GM15510 (cell line): ENCODE data around the gene FADS6.

ENCODE experiments used
- POLR2A ChIP-seq: IDR thresholded peaks from 3 replicates; pipeline ENCODE4 v1.6.1; 2011; ENCODE audit warnings: borderline replicate concordance; ENCODE audit not compliant: insufficient read length; ENCODE audit errors: extremely low read depth

The FADS6 gene, protein sequence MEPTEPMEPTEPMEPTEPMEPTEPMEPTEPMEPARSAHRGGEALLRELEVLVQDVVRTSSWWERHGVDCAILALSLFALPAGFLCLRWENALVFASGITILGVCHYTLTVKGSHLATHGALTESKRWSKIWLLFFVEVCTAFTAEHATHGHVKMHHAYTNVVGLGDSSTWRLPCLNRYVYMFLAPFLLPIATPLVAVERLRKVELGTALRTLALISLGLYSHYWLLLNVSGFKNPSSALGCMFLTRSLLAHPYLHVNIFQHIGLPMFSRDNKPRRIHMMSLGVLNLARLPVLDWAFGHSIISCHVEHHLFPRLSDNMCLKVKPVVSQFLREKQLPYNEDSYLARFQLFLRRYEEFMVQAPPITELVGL

DNA sequence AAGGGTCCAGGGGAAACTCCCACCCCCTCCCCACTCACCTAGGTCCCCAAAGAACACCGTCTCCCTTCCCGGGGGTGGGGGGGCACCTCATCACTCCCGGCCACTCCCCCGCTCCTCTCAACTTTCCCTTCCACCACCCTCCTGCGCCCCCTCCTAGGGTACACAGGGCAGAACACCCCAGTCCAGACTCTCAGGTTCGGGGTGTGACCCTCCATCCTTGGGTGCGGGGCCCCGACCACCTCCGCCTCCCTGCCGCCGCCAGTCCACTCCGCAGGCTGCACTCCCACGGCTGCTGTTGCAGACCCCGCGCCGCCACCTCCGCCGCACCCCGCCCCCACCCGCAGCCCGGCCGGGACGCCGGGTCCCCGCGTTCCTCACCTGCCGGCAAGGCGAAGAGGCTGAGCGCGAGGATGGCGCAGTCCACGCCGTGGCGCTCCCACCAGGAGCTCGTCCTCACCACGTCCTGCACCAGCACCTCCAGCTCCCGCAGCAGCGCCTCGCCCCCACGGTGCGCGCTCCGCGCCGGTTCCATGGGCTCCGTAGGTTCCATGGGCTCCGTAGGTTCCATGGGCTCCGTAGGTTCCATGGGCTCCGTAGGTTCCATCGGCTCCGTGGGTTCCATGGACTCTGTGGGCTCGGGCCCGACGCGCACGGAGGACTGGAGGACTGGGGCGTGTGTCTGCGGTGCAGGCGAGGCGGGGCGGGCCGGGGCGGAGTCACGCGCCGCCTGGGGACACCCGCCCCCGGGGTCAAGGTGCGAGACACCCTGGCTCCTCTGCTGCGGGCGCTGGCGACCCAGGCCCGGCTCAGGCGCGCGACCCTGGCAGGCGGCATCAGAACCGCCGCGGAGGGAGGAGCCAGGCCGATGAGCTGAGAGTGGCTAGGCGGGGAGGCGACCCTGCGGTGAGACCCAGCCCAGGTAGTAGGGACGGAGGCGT is at the start of gene FADS6:
Gene FADS6, minus strand, starts transcription at position 660 of the 938 bp plus-strand sequence. Its CDS starts 38 bp downstream, at position 622.
- no peak for TF ChIP-seq POLR2A

DNA sequence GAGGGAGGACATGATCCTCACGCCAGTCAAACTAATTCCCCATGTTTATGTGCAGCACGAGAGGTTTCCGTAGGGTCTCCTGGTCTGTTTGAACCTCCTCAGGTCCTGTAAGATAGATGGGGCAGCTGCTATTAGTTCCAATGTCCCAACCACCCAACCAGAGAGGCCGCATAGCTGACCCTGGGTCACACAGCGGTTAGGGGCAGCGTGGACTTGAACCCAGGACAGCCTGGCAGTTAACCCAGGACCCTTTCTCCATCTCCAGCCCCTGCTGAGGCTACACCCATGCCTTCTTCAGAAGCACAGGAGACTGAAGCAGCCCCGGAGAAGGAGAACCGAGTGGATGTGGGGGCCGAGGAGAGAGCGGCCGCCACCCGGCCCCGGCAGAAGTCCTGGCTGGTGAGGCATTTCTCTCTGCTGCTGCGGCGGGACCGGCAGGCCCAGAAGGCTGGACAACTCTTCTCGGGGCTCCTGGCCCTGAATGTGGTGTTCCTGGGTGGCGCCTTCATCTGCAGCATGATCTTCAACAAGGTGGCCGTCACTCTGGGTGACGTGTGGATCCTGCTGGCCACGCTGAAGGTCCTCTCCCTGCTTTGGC is 47.8 kb upstream of the FADS6 start:
- TF ChIP-seq POLR2A, result no peak

DNA sequence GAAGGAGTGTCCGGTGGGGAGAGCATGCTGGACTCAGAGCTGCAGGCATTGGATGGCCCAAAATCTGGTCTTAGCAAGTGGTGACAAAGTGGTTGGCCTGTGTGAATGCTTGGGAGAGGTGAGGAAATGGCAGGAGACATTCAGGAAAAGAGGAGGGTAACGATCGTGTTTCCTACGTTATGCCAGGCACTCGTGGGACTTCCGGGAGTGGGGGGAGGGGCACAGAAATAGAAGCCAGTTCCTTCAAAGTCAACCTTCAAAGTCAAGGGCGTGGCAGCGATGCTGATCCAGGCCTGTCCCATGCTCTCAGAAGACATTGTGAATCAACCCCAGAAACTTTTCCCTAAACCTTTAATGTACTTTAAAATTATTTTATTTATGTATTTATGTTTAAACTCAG is 46.1 kb upstream of the FADS6 start:
- no peak for TF ChIP-seq POLR2A

DNA sequence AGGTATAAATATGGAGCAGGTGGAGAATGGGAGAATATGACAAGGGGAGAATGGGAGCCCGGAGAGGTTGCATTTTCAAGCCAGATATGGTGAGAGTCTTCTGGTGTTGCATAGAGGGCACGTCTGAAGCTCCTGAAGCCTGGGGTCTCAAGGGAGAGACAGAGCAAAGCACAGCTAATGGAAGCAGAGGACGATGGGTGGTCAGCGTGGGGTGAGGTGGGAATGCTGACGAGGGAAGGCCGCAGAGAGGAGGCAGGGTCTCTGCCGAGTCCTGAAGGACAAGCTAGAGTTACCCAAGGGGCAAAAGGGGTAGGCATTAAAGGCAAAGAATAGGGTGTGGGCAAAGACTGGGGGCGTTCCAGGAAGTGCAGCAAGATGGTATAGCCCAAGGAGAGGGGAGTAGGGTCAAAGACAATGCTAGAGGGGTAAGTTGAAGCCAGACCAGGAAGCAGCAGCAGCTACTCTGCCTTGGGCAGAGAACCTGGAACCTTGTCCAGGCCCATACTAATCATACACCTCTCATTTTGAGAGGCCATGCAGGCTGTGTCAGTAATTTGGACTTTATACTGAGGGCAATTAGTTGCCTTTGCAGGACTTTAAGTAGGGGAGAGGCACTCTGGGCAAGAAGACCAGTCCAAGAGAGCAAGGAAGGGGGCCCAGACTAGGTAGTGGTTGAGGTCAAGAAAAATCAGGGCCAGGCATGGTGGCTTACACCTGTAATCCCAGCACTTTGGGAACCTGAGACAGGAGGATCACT is 44.9 kb upstream of the FADS6 start:
- no peak for TF ChIP-seq POLR2A

DNA sequence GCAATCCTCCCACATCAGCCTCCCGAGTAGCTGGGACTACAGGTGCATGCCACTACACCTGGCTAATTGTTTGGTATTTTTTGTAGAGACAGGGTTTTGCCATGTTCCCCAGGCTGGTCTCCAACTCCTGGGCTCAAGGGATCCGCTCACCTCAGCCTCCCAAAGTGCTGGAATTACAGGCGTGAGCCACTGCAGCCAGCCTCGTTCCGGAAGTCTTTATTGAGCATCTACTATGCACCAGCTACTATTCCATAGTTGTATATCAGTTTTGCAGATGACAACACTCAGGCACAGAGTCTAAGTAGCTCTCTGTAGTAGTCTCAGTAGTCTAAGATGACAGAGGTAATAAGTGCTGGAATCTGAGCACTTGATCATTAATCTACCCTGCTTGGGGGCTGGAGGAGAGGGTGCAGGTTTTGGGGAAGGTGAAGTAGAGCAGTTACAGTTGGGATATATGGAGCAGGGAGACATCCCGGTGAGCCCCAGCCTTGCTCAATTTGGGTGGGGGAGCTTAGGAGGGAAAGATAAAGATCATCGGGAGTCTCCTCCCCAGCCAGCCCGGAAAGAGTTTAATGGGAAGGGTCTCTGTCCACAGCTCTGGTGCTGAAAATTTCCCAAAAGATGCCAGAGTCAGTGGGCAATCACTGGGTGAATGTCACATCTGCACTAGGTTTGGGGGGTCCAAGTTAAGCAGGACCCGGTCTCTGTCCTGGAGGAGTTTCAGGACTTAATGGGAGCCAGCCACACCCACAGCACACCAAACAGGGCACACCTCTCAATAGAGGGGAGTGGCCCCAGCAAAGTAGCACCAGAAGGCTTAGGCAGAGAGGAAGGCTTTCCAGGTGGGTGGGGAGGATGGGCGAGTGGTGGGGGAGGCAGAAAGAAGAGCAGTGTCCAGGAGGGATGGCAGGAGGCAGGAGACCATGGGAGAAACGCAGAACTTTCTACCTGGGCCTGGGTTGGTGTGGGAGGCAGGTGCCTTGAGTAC is 43.9 kb upstream of the FADS6 start:
- TF ChIP-seq POLR2A, result no peak

DNA sequence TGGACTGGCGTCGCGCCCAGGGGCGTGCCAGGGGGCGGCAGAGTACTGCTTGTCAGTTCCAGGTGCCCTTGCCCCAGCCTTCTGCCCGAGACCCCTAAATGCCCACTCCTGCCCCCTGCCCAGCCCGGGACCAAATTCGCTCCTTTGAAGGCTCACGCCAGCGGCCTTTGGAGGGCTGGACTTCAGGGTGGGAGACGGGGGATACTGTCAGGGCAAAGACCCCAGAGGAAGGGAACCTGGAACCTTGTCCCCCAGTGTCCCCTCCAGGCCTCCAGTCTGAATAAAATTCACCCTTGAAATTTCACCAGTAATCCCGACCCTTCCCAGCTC is 43.0 kb upstream of the FADS6 start:
- TF ChIP-seq POLR2A, result no peak

DNA sequence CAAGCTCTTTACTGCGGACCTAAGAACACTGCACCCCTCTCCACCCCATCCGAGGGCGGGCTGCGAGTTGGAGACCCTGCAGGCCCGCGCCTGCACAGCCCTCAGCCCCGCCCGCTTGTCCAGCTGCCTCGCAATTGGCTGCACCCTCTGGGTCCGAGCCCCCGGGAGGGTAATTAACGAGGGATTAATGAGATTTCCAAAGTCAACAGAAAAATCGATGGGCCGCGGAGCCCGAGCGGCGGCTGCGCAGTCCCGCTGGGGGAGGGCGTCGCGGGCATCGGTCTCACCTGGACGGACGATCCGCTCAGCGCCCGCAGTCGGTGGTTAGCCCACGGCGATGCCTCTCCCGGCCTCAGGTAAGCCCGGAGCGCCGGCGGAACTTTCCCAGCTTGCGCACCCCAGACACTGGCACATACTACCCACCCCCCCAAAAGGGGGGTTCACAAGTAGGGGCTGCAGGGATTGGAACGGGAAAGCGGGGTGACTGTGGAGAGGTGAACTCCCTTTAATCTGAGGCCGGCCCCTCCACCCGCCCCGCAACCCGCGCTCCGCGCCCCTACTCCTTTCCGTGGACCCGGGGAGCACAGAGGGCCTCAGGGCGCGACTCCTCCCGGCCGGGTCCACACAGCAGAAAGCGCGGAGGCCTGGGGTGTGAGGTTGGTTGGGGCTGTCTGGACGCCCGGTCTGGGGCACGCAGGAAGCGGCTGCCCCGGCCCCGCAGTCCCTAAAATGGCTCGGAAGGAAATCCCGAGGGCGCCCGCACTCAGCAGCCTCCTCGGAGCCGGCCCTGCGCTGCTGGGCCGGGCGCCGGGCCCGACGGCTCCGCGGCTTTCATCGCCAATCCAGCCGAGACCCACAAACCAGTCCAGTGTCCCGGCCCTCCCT is 42.4 kb upstream of the FADS6 start, which contains the start of gene OTOP3:
Gene OTOP3, plus strand, starts transcription at position 314 of the 885 bp plus-strand sequence. Its CDS starts 24 bp downstream, at position 338.
- no peak for TF ChIP-seq POLR2A

DNA sequence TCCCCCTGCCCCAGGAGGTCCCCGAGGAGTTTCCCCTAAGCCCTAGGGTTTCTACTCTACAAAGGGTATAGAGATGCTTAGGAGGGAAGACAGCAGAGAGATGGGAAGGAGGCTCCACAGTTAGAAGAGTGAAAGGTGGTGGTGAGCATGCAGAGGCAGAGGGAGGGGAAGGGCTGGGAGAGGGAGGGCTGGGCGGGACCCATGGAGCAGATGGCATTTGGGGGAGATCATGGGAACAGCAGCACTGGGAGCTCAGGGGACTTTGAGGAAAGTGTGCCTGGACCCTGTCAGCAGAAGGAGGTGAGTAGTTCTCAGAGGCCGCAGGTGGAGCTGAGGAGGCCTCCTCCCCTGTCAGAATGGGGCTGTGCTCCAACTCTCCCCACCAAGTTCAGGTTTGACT is 41.6 kb upstream of the FADS6 start:
- TF ChIP-seq POLR2A, result no peak

DNA sequence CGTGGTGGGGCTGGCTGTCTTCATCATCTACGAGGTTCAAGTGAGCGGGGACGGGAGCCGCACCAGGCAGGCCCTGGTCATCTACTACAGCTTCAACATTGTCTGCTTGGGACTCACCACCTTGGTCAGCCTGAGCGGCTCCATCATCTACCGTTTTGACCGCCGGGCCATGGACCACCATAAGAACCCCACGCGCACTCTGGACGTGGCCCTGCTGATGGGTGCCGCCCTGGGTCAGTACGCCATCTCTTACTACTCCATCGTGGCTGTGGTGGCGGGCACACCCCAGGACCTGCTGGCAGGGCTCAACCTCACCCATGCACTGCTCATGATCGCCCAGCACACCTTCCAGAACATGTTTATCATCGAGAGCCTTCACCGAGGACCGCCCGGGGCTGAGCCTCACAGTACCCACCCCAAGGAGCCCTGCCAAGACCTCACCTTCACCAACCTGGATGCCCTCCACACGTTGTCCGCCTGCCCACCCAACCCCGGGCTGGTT is 37.2 kb upstream of the FADS6 start:
- no peak for TF ChIP-seq POLR2A

DNA sequence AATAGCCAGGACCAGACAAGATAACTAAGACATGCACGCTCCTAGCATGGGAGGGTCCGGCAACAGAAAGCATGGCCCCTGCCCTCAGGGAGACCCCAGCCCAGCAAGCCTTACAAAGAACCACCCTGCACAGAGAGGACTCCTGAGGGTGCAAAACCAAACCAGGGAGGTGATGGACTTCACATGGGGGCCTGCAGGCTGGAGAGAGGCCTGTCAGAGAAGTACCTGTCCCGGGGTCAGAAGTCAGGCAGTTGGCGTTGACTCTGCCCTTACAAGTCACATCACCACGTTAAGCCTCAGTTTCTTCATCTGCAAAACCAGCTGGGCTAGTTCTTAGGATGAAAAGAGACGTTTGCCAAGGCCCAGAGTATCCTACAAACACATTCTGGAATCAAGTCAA is 35.4 kb upstream of the FADS6 start:
- no peak for TF ChIP-seq POLR2A

DNA sequence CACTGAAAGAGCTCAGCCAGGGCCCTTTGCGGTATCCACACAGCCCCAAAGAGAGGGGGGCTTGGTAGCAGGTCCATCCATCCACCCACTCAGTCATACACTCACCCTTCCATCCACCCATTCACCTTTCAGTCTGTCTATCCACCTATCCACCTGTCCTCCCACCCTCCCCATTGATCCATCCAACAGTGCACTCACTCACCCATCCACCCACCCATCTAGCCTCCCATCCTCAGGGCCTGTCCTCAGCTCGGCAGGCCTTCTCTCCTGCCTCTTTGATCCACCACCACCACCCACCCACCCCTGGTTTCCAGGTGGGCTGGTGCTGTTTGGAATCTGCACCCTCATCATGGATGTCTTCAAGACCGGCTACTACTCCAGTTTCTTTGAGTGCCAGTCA is 31.8 kb upstream of the FADS6 start:
- TF ChIP-seq POLR2A, result no peak

DNA sequence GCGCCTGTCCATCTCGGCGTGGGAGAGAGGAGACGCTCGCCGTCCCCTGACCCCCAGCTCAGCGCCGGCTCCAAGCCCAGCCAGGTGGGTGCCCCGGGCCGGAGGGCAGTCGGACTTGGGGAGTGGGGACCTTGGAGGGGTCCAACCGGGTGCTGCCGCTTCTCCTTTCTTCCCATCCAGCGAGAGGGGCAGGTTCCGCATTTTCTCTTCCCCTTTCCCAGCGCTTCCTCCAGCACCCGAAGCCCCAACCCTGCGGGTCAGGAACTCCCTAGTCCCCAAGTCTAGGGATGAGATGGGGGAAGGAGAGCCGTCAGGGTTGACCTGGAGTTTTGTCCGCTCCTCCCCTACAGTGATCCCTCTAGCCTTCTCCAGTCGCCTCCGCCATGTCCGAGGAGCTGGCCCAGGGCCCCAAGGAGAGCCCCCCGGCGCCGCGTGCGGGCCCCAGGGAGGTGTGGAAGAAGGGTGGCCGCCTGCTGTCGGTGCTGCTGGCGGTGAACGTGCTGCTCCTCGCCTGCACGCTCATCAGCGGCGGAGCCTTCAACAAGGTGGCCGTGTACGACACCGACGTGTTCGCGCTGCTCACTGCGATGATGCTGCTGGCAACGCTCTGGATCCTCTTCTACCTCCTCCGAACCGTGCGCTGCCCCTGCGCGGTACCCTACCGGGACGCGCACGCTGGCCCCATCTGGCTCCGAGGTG is 31.0 kb upstream of the FADS6 start, which contains the start of gene OTOP2:
Gene OTOP2, plus strand, starts transcription at position 24 of the 699 bp plus-strand sequence. Its CDS starts 360 bp downstream, at position 384.
- TF ChIP-seq POLR2A, result no peak
